GM10847 (cell line): ENCODE measurements around the gene GRIN3B.

Experiments
- POLR2A ChIP-seq: IDR thresholded peaks from 2 replicates; pipeline ENCODE4 v1.6.1; 2011; ENCODE audit not compliant: insufficient read length; ENCODE audit errors: extremely low read depth

The GRIN3B gene

GRCh38 chr19:1000095-1000494 is at the start of gene GRIN3B:
GRIN3B (plus strand) TSS chr19:1000419; CDS start chr19:1000438, 19 bp downstream.
- no peak for TF ChIP-seq POLR2A

GRCh38 chr19:952049-952679 is 48.1 kb upstream of the GRIN3B start:
- no peak for TF ChIP-seq POLR2A

GRCh38 chr19:952680-953444 is 47.4 kb upstream of the GRIN3B start:
- no peak for TF ChIP-seq POLR2A

- TF ChIP-seq POLR2A: no peak
Measured at GRCh38 chr19:953445-954271, 46.6 kb upstream of the GRIN3B start.

- TF ChIP-seq POLR2A: no peak
Measured at GRCh38 chr19:954272-954671, 45.9 kb upstream of the GRIN3B start.

- TF ChIP-seq POLR2A: no peak
Measured at GRCh38 chr19:954672-955494, 45.3 kb upstream of the GRIN3B start.

GRCh38 chr19:955803-956765 is 44.1 kb upstream of the GRIN3B start:
- TF ChIP-seq POLR2A: no peak

GRCh38 chr19:956766-957440 is 43.3 kb upstream of the GRIN3B start:
- TF ChIP-seq POLR2A: no peak

- TF ChIP-seq POLR2A: no peak
Measured at GRCh38 chr19:958967-959855, 41.0 kb upstream of the GRIN3B start.

GRCh38 chr19:960020-960419 is 40.2 kb upstream of the GRIN3B start:
- no peak for TF ChIP-seq POLR2A

- TF ChIP-seq POLR2A: no peak
Measured at GRCh38 chr19:960601-960938, 39.6 kb upstream of the GRIN3B start.

- TF ChIP-seq POLR2A: no peak
Measured at GRCh38 chr19:961866-962620, 38.2 kb upstream of the GRIN3B start.
